Measurements from ENCODE around the gene RFPL3.

DNA sequence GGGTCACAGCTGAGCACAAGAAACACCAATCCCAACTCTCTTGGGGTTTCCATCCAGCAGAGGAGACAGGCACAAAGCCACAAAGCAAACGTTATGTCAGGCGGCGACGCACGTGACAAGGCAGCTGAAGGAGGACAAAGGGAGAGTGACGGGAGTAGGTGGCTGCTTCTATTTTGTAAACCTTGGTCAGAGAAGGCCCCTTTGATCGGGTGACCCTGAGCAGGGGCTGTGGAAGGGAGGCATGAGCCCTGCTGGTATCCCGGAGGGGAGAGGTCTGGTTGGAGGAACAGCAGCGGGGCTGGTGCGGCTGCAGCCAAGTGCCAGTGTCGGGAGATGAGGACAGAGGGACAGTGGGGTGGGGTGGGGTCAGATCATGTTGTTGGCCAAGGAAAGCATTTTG lies 17.3 kb upstream of the RFPL3 start:
- TF ChIP-seq SNAI2 (CRISPR knock-in tag; IDR thresholded peaks at IDR 0.05) (no peak), ESRRG (CRISPR knock-in tag; IDR thresholded peaks at IDR 0.05) (no peak), CSDC2 (CRISPR knock-in tag; IDR thresholded peaks at IDR 0.05) (no peak), ISL1 (CRISPR knock-in tag; IDR thresholded peaks at IDR 0.05) (no peak), ZNF8 (CRISPR knock-in tag; IDR thresholded peaks at IDR 0.05) (no peak), OSR1 (CRISPR knock-in tag; IDR thresholded peaks at IDR 0.05) (no peak), ARNTL (CRISPR knock-in tag; IDR thresholded peaks at IDR 0.05; ENCODE audit: borderline replicate concordance, low read depth) (no peak), ZNF565 (CRISPR knock-in tag; conservative IDR thresholded peaks at IDR 0.05; ENCODE audit: low read depth) (no peak), PPARA (CRISPR knock-in tag; IDR thresholded peaks at IDR 0.05; ENCODE audit: borderline replicate concordance) (no peak), GLIS3 (CRISPR knock-in tag; IDR thresholded peaks at IDR 0.05) (no peak)
- TF ChIP-seq, protein P1, sequence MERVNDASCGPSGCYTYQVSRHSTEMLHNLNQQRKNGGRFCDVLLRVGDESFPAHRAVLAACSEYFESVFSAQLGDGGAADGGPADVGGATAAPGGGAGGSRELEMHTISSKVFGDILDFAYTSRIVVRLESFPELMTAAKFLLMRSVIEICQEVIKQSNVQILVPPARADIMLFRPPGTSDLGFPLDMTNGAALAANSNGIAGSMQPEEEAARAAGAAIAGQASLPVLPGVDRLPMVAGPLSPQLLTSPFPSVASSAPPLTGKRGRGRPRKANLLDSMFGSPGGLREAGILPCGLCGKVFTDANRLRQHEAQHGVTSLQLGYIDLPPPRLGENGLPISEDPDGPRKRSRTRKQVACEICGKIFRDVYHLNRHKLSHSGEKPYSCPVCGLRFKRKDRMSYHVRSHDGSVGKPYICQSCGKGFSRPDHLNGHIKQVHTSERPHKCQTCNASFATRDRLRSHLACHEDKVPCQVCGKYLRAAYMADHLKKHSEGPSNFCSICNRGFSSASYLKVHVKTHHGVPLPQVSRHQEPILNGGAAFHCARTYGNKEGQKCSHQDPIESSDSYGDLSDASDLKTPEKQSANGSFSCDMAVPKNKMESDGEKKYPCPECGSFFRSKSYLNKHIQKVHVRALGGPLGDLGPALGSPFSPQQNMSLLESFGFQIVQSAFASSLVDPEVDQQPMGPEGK (CRISPR knock-in tag; IDR thresholded peaks at IDR 0.05; ENCODE audit: borderline replicate concordance) = no peak

Data from SK-N-SH treated with all-trans-retinoic acid at 6 μM for 48 hours (cell line).